GM10248 (cell line): ENCODE results near the gene MANEAL.

Experiments
- CTCF ChIA-PET: fragments of 300-600 bp; sonication (Branson Sonifier 250); formaldehyde crosslinking; extraction: SDS; loops from one replicate; lab custom pipeline; 2021; ENCODE audit warnings: antibody characterized with exemption; lab: Yijun Ruan, JAX
- POLR2A ChIA-PET: fragments of 350-650 bp; sonication (Branson Sonifier 250); formaldehyde crosslinking; extraction: SDS; loops from one replicate; lab custom pipeline; 2020; ENCODE audit warnings: antibody characterized with exemption; lab: Yijun Ruan, JAX
- DNase-seq: peaks from one replicate; pipeline ENCODE4 v3.0.0; 2012; ENCODE audit errors: extremely low spot score
- CTCF ChIP-seq: IDR thresholded peaks from 2 replicates; pipeline ENCODE4 v1.5.1; 2012; ENCODE audit warnings: mild to moderate bottlenecking, low read depth; ENCODE audit errors: extremely low read depth, missing control alignments, control extremely low read depth

MANEAL gene

GRCh38 chr1:37793773-37794371, at the start of gene MANEAL:
TSS of gene MANEAL (plus strand) at chr1:37793847. CDS start at chr1:37794183, 336 bp downstream.
- CTCF ChIA-PET, result interaction anchor here (1.0 to 1.4 kb wide), 5 partner anchors 11 to 66 kb away, joined by 3 to 5 read pairs (median 4); partner anchors contain the start of genes C1orf122, MTF1 and YRDC
- DNase-seq, result peak; percentile 75
- POLR2A ChIA-PET, result interaction anchor here (1.6 kb wide), 1 partner anchor 138 kb away, joined by 3 read pairs; no protein-coding TSS in a partner anchor
- TF ChIP-seq CTCF, result no peak

GRCh38 chr1:37746806-37747205, 46.8 kb upstream of the MANEAL start:
- POLR2A ChIA-PET, result no interaction called here
- CTCF ChIA-PET, result no interaction called here
- no peak for TF ChIP-seq CTCF
- DNase-seq, result no peak

- ChIA-PET POLR2A (no interaction called here), CTCF (no interaction called here)
- TF ChIP-seq CTCF, result no peak
- no peak for DNase-seq
Measured at GRCh38 chr1:37748565-37748964, 45.1 kb upstream of the MANEAL start.

GRCh38 chr1:37752213-37752582, 41.4 kb upstream of the MANEAL start:
- no peak for DNase-seq
- ChIA-PET CTCF (no interaction called here), POLR2A (no interaction called here)
- no peak for TF ChIP-seq CTCF

GRCh38 chr1:37752583-37753471, 40.8 kb upstream of the MANEAL start:
- TF ChIP-seq CTCF, result no peak
- DNase-seq, result peak; percentile 71
- CTCF ChIA-PET, result no interaction called here
- POLR2A ChIA-PET, result no interaction called here

GRCh38 chr1:37753473-37754321, 40.0 kb upstream of the MANEAL start:
- no peak for TF ChIP-seq CTCF
- no peak for DNase-seq
- ChIA-PET POLR2A (no interaction called here), CTCF (no interaction called here)
